Gastrocnemius medialis (tissue), 4 donors: ENCODE measurements around the gene GPS2.

Experiments used
- POLR2A ChIP-seq, 2 donors: fragments of 450-650 bp; IDR thresholded peaks; one replicate each; pipeline ENCODE4 v1.6.1; 2017; ENCODE audit warnings: antibody characterized with exemption in 2 of 2, mild to moderate bottlenecking in 2 of 2, moderate library complexity in 2 of 2
- TF ChIP-seq, protein P1 (sequence below), 5 experiments: fragments of 450-650 bp in 3 of 5; fragments of 200-600 bp in 2 of 5; sonication (generic) in 2 of 5; IDR thresholded peaks in 4 of 5; conservative IDR thresholded peaks in 1 of 5; 1 replicate in 4 of 5; 2 replicates in 1 of 5; pipeline ENCODE4 v1.5.1; 2016 to 2019; ENCODE audit warnings: antibody characterized with exemption in 5 of 5, mild to moderate bottlenecking in 3 of 5, moderate library complexity in 3 of 5

DNA sequence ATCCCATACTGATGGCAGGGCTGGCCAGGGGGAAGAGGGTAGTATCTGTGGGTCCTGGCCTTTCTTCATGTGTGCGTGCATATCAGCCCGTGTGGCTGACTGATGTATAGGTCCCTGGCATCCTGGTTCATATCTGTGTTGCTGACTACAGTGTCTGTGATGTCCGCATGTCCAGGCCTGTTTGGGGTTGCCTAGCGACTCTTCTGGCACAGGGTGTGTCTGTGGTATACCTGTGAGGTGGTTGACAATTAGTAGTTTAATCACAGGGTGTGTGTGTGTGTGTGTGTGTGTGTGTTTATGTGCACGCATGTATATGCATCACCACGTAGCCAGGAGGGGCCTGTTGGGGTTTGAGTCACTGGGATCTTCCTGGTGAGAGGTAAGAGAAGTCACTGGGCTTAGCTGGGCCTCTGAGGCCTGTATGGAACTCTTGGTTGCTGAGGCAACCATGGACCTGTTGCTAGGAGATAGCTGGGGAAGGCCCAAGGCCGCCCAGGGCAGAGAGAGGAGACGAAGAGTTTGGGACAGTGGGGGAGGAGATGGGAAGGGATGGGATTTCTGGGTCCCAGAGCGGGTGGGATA is 39.2 kb upstream of the GPS2 start:
- TF ChIP-seq POLR2A (IDR thresholded peaks at IDR 0.05), result no peak
- TF ChIP-seq, protein P1, sequence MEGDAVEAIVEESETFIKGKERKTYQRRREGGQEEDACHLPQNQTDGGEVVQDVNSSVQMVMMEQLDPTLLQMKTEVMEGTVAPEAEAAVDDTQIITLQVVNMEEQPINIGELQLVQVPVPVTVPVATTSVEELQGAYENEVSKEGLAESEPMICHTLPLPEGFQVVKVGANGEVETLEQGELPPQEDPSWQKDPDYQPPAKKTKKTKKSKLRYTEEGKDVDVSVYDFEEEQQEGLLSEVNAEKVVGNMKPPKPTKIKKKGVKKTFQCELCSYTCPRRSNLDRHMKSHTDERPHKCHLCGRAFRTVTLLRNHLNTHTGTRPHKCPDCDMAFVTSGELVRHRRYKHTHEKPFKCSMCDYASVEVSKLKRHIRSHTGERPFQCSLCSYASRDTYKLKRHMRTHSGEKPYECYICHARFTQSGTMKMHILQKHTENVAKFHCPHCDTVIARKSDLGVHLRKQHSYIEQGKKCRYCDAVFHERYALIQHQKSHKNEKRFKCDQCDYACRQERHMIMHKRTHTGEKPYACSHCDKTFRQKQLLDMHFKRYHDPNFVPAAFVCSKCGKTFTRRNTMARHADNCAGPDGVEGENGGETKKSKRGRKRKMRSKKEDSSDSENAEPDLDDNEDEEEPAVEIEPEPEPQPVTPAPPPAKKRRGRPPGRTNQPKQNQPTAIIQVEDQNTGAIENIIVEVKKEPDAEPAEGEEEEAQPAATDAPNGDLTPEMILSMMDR (IDR thresholded peaks at IDR 0.05 in 4 of 5, conservative IDR thresholded peaks at IDR 0.05 in 1 of 5), result no peak
